ENCODE measurements around the gene ZNF148. TPM values are rescaled to one million over a fixed set of nuclear protein-coding genes. Genes with fewer than 3 reads are reported as not detected.

ZNF148 gene
- total RNA-seq, 1 donor from 2014 or later, result 31.6 TPM

DNA sequence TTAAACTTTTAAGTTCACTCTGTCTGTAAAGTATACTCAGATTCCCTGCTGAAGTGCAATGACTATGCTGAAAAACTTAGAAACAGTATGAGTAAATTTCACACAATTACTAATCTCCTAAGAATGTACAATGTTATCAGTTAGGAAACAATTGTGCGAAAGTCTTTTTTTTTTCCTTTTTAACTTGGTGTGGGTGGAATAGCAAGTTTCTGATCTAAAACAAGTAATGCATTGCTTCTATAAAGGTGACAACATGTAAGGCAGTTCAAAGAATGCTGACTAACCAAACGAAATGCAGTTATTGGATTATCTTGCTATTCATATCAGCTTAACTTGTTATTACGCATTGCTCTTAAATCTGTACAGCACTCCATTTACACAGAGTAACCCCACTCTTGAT lies 143.2 kb downstream of the ZNF148 start:
- H3K27ac Mint-ChIP-seq (ENCODE audit: unreplicated experiment), result no peak overlapping the region
- H3K4me1 Mint-ChIP-seq (ENCODE audit: low read depth, unreplicated experiment), result no peaks in the 10 kb centered on the region
- no peaks in the 10 kb centered on the region for H3K36me3 Mint-ChIP-seq (ENCODE audit: unreplicated experiment)
- no peaks in the 10 kb centered on the region for H3K27me3 Mint-ChIP-seq (ENCODE audit: unreplicated experiment)
- TF ChIP-seq, protein P1, sequence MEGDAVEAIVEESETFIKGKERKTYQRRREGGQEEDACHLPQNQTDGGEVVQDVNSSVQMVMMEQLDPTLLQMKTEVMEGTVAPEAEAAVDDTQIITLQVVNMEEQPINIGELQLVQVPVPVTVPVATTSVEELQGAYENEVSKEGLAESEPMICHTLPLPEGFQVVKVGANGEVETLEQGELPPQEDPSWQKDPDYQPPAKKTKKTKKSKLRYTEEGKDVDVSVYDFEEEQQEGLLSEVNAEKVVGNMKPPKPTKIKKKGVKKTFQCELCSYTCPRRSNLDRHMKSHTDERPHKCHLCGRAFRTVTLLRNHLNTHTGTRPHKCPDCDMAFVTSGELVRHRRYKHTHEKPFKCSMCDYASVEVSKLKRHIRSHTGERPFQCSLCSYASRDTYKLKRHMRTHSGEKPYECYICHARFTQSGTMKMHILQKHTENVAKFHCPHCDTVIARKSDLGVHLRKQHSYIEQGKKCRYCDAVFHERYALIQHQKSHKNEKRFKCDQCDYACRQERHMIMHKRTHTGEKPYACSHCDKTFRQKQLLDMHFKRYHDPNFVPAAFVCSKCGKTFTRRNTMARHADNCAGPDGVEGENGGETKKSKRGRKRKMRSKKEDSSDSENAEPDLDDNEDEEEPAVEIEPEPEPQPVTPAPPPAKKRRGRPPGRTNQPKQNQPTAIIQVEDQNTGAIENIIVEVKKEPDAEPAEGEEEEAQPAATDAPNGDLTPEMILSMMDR (IDR thresholded peaks at IDR 0.05; ENCODE audit: partially characterized antibody, unreplicated experiment), result no peak
- no peaks in the 10 kb centered on the region for H3K9me3 Mint-ChIP-seq (ENCODE audit: unreplicated experiment)
- no peak for DNase-seq
- no peak overlapping the region for H3K4me3 Mint-ChIP-seq (ENCODE audit: unreplicated experiment)

DNA sequence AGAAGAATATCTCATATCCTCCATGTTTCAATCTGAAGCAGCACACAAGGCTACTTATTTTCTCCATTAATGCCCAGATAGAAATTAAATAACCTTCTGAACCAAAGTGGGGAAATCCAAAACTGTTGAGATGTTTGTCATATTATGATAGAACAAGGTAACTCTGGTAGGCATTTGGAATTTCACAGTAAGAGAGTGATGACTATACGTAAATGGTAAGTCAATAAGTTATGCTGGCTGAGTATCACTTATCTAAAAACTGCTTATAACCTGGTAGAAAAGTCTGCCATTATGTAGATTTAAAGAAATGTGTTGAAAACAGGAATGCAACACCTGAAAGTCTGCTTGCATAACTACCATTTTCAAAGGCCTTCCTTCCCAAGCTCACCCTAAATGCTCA lies 145.4 kb downstream of the ZNF148 start:
- Mint-ChIP-seq H3K4me1 (ENCODE audit: low read depth, unreplicated experiment) (no peaks in the 10 kb centered on the region), H3K27ac (ENCODE audit: unreplicated experiment) (no peak overlapping the region), H3K27me3 (ENCODE audit: unreplicated experiment) (no peaks in the 10 kb centered on the region), H3K9me3 (ENCODE audit: unreplicated experiment) (no peaks in the 10 kb centered on the region), H3K4me3 (ENCODE audit: unreplicated experiment) (no peak overlapping the region), H3K36me3 (ENCODE audit: unreplicated experiment) (no peaks in the 10 kb centered on the region)
- DNase-seq, result no peak
- TF ChIP-seq, protein P1 (IDR thresholded peaks at IDR 0.05; ENCODE audit: partially characterized antibody, unreplicated experiment), result no peak

DNA sequence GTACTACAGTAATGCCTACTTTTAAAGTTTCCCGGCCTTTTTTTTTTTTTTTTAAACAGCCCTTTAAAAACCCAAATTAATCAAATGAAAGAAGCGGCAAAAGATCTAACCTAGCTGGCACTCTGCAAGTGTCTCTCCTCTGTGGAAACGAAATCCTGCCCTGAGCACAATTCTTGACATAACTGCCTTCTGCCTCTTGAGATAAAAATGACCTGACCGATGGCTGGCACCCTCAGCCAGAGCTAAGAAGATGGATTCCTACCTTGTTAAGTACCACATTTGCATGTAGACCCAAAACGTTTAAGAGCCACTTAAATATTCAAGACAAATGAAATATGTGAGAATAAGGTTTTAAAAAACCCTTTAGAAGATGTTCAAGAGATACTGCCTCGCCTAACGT lies 146.0 kb downstream of the ZNF148 start:
- Mint-ChIP-seq H3K27ac (ENCODE audit: unreplicated experiment) (no peak overlapping the region), H3K9me3 (ENCODE audit: unreplicated experiment) (no peaks in the 10 kb centered on the region), H3K4me1 (ENCODE audit: low read depth, unreplicated experiment) (no peaks in the 10 kb centered on the region), H3K27me3 (ENCODE audit: unreplicated experiment) (no peaks in the 10 kb centered on the region), H3K36me3 (ENCODE audit: unreplicated experiment) (no peaks in the 10 kb centered on the region), H3K4me3 (ENCODE audit: unreplicated experiment) (no peak overlapping the region)
- DNase-seq, result no peak
- TF ChIP-seq, protein P1 (IDR thresholded peaks at IDR 0.05; ENCODE audit: partially characterized antibody, unreplicated experiment), result no peak

DNA sequence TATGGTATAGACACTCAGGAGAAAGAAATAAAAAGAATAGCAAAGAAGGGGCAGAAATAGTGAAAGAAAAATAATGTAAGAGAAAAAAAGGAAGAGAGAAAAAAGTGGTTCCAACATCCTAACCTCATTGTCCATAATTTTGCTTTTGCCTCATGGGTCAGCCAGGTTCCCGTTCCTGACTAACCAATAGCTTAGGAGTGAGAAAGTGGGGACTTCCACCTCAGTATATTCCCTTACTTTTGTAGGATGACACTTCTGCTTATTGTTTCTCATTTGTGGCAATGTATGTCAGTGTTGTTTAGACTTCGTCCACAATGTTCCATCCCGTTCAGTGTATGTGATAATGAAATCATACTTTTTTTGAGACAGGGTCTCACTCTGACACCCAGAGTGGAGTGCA lies 153.3 kb downstream of the ZNF148 start:
- H3K4me3 Mint-ChIP-seq (ENCODE audit: unreplicated experiment), result no peak overlapping the region
- no peaks in the 10 kb centered on the region for H3K36me3 Mint-ChIP-seq (ENCODE audit: unreplicated experiment)
- no peak overlapping the region for H3K27ac Mint-ChIP-seq (ENCODE audit: unreplicated experiment)
- DNase-seq, result no peak
- H3K9me3 Mint-ChIP-seq (ENCODE audit: unreplicated experiment), result peaks cover 2% of the 10 kb centered on the region
- TF ChIP-seq, protein P1 (IDR thresholded peaks at IDR 0.05; ENCODE audit: partially characterized antibody, unreplicated experiment), result no peak
- peaks cover 3% of the 10 kb centered on the region for H3K4me1 Mint-ChIP-seq (ENCODE audit: low read depth, unreplicated experiment)
- H3K27me3 Mint-ChIP-seq (ENCODE audit: unreplicated experiment), result no peaks in the 10 kb centered on the region

DNA sequence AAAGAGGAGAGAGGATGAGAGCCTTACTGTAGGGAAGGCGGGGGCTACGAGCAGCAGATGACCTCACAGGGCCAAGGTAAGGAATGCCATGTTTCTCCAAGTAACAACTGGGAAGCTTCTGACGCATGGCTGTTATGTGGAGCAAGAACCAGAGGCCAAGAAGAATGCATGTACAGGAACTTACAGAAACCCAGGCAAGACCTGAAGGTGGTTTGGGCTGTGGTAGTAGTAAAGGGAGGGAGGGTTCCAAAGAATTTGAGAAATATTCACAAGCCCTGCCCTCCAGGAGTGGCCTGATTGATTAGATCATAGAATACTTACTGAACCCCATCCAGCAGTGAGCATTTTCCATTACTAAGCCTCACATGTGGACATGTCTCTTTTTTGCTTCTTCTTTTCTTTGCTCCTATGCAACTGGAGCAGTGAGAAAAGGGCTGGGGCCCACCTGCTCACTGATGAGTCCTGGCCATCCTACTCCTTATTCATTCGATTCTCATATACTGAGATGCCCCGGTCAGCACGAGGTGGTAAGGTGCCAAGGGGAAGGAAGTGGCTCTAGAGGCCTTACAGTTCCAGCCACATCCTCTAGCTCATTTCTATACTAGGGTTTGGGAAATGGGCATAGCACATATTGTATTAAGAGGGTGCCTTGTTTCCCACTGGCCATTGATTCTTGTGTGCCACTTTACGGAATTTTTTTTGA lies 154.2 kb downstream of the ZNF148 start:
- Mint-ChIP-seq H3K4me1 (ENCODE audit: low read depth, unreplicated experiment) (peaks cover 3% of the 10 kb centered on the region), H3K27me3 (ENCODE audit: unreplicated experiment) (no peaks in the 10 kb centered on the region), H3K9me3 (ENCODE audit: unreplicated experiment) (peaks cover 2% of the 10 kb centered on the region), H3K4me3 (ENCODE audit: unreplicated experiment) (no peak overlapping the region), H3K36me3 (ENCODE audit: unreplicated experiment) (no peaks in the 10 kb centered on the region), H3K27ac (ENCODE audit: unreplicated experiment) (no peak overlapping the region)
- TF ChIP-seq, protein P1 (IDR thresholded peaks at IDR 0.05; ENCODE audit: partially characterized antibody, unreplicated experiment), result no peak
- DNase-seq, result no peak

All from glutamatergic neuron (in vitro differentiated cells).